CD4-positive, alpha-beta T cell treated with Interleukin-17A for 1 hour (primary cell): ENCODE results near the gene VILL.
A peak's percentile ranks its signal among the peaks of the same experiment; 100 is the strongest.

ENCODE experiments used
- DNase-seq: peaks from one replicate; pipeline ENCODE4 v3.0.0-alpha.2; 2020

Gene VILL

DNA sequence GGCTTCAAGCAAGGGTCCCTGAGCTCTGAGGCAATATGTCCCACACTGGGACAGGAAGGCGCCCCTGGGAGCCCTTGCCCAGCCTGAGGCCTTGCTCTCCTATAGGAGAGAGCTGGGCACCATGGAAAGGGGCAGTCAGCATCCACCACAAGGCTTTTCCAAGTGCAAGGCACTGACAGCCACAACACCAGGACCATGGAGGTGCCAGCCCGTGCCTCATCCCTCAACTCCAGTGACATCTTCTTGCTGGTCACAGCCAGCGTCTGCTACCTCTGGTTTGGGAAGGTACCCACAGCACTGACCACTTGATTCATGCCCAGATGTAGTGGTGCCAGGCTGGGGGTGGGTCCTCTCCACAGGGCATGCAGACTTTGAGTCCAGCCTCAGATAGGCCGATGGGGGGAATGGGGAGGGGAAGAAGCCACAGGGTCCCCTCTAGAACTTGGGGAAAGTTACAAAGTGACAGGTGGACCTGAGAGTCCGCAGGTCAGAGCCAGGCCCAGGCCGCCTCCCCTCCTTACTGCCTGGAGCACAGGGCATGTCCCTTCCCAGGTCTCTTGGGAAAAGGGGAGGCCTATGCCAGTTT is 11.8 kb downstream of the VILL start:
- no peak for DNase-seq

- no peak for DNase-seq
These were observed 12.4 kb downstream of the VILL start for GRCh38 chr3:38002940-38003339.

- peak; percentile 69 for DNase-seq
These were observed 12.8 kb downstream of the VILL start for GRCh38 chr3:38003371-38003816.

DNA sequence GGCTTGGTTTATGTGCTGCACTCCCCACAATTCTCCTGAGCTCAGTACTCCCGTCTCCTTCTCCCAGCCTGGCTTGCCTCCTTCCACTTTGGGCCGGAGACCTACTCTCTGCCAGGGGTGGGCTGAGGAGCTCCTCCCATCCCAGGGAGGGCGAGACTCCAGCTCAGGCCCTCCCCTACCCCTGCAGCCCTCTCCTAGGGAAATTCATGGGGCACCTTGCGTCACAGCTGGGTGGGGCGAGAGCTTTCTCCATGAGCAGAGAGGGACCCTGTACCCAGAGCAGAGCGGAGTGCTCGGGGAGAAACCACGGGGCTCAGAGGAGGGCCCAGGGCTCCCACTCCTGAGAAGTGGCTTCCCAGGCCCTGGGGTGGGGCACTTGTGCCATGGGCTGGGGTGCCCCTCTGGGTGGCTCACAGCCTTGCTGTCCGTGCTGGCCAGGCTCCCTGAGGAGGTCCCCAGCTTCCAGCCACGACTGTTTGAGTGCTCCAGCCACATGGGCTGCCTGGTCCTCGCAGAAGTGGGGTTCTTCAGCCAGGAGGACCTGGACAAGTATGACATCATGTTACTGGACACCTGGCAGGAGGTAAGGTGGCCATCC is 13.3 kb downstream of the VILL start:
- DNase-seq: no peak

DNA sequence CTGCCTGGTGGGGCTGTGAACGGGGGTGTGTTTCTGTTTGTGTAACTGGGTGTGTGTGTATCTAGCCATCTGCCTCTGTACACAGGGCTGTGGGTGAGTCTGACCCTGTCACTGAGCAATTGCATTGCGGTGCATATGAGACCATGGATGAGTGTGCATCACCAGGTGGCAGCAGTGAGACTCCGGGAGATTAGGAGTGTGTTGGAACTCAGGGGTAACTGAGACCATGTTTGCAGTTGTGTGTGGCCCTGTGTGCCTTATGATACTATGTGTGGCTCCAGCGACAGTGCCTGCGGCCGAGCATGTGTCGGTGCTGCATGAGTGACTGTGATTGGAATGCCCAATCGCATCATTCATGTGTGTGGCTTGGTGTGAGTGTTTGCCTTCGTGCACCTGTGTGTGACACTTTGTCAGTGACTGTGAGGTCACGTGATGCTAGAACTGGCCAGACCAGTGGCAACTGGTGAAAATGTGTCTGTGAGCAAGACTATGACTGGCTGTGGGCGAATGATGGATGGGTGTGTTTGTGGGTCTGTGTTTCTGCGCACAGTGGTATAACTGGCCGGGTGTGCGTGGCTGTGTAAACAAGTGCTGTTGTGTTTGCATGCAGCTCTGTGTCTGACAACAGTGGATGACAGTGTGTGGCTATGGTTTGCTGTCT is 14.0 kb downstream of the VILL start:
- peak; percentile 67 for DNase-seq

- DNase-seq: no peak
These were observed 14.8 kb downstream of the VILL start for GRCh38 chr3:38005076-38006020.

GRCh38 chr3:38006031-38006430 is 15.4 kb downstream of the VILL start:
- DNase-seq: no peak

DNA sequence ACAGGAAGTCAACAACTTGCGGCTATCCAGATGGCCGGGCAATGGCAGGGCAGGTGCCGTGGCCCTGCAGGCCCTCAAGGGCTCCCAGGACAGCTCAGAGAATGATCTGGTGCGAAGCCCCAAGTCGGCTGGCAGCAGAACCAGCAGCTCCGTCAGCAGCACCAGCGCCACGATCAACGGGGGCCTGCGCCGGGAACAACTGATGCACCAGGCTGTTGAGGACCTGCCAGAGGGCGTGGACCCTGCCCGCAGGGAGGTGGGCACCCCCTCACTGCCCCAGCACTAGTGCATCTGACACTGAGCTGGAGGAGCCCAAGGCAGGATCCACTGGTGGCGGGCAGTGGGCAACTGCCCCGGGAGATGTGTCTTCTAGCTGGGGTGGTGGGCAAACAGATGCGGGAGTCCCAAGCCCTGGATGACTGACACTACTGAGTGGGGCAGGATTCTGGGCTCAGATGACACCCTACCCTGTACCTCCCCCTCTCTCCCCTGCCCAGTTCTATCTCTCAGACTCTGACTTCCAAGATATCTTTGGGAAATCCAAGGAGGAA is 15.9 kb downstream of the VILL start:
- DNase-seq: no peak

GRCh38 chr3:38007754-38008090 is 17.1 kb downstream of the VILL start:
- no peak for DNase-seq

DNA sequence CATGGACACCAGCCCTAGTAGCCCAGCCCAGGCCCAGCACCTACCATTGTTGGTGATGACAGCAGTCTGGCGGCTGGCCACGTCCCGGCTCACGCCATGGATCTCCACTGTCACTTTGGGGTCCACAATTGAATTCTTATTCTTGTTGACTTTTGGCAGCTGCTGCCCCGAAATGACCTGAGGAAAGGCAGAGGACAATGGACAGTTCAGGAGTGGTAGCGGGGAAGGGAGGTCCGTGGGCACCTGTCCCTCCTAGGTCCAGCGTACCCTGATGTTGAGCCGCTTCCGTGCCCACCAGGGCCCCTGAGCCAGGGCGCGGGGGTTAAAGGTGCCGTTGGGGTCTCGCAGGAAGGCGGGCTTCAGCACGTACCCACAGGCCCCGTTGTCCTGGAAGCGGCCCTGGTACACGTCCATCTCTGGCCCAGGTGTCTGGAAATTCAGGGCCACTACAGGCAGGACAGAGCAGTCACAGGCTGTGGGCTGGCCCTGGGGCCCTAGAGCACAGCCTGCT is 17.7 kb downstream of the VILL start:
- no peak for DNase-seq

- DNase-seq: no peak
These were observed 18.5 kb downstream of the VILL start for GRCh38 chr3:38008971-38009580.

DNA sequence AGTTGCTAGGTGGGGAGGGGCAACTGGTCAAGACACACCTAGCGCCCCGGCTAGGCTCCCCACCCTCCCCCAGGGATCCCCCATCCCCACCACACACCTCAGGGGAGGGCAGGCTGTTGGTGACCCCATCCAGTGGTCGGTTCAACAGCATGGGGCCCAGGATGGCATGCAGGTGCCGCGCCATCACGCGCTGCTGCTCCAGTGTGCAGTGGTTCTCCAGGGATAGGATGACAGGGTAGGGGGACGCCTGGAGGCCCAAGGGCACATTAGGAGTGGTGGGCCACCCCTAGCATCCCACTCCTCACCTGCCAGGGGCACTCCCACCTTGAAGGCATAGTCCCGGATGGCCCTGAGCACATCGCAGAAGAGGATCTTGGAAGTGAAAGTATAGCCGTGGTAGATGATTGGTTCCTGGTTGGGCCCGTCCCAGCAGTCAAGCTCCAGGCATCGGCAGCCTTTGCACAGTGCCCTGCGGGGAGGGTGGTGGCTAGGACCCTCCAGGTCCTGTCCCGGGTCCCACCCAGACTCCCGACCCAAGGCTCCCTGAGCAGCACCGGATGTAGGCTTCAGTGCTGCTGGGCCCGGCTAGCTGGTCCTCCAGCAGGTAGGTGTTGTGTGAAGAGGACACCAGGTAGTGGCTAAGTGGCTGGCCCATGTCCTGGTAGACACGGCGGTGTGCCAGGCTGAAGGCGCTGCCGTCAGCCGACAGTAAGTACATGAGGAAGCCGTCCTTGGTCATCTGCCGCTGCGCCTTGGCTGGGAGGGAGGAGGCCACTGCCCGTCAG is 19.4 kb downstream of the VILL start:
- no peak for DNase-seq

DNA sequence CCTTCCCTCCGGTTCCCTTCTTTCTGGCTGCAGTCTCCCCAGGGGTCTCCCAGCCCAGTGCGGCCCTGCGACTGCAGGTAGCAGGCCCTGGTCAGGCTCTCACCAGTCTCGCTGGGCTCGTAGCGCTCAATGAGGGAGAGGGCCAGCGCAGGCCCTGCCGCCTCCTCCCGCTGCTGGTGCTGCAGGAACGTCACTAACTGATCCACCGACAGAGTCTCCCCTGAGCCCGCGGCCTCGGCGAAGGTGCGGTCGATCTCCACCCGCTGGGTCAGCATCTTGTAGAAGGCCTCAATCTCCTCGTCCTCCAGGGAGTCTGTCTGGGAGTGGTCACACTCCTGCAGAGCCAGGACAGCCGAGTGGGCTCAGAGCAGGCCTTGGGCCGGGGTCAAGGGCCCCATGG is 20.5 kb downstream of the VILL start:
- DNase-seq: no peak

GRCh38 chr3:38015485-38015884 is 24.9 kb downstream of the VILL start:
- DNase-seq: no peak

DNA sequence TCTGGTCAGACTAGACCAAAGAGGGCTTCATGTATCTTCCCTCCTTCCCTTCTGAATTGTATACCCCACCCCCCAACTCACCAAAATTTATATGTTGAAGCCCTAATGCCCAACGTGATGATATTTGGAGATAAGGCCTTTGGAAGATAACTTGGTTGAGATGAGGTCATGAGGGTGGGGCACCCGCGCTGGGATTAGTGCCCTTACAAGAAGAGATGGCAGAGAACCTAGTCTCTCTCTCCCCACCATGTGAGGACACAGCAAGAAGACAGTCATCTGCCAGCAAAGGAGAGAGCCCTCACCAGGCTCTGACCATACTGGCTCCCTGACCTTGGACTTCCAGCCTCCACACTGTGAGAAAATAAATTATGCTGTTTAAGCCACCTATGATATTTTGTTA is 25.4 kb downstream of the VILL start:
- no peak for DNase-seq

- DNase-seq: no peak
These were observed 25.8 kb downstream of the VILL start for GRCh38 chr3:38016410-38016809.

DNA sequence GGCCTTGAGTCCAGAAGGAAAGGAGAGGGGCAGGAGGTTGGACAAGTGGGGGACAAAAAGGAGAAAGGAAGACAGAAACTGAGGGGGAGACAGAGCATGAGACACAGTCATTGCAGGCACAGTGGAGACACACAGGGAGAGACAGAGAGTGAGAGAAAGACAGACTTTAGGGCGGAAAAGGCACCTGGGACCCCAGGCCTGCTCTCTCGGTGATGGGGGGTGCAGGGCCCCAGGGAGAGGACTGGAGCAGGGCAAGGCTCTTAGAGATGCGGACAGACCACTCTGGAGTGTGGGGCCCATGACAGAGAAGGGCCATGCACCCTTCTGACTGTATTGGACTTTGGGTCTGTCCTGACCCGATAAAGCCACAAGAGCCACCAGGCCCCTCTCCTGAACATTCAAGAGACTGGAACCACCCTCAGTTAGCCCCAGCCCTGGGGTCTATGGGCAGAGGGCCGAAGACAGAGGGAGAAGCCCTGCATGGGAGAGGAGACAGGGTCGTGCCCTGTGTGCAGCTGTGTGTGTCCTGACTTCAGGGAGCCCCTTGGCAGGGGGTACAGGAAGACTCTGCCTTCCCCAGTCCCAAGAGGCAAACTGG is 26.4 kb downstream of the VILL start:
- no peak for DNase-seq

- DNase-seq: no peak
These were observed 27.1 kb downstream of the VILL start for GRCh38 chr3:38017445-38018295.

GRCh38 chr3:38018296-38019266 is 28.0 kb downstream of the VILL start:
- DNase-seq: no peak
